HepG2 (cell line): ENCODE data around the gene ZDHHC18. TPM values are rescaled to one million over a fixed set of nuclear protein-coding genes. Genes with fewer than 3 reads are reported as not detected.

Source experiments
- HNF1A ChIP-seq, 2 experiments: sonication (generic) in 1 of 2; formaldehyde crosslinking in 1 of 2; IDR thresholded peaks; 2 replicates each; pipeline versions ENCODE4 v1.4.0 to v1.6.1; 2016 to 2020; ENCODE audit warnings: borderline replicate concordance in 1 of 2, low read depth in 1 of 2, mild to moderate bottlenecking in 1 of 2, missing genetic modification reagents in 1 of 2
- HOXA5 ChIP-seq: sonication (generic); formaldehyde crosslinking; IDR thresholded peaks from 2 replicates; pipeline ENCODE4 v1.4.0; 2020; ENCODE audit warnings: missing genetic modification reagents
- IRX3 ChIP-seq: sonication (generic); formaldehyde crosslinking; IDR thresholded peaks from 2 replicates; pipeline ENCODE4 v1.8.1; 2023; ENCODE audit warnings: mild to moderate bottlenecking, low read depth, missing genetic modification reagents, borderline replicate concordance
- MLX ChIP-seq: IDR thresholded peaks from 2 replicates; pipeline ENCODE4 v1.6.1; 2016
- RERE ChIP-seq: IDR thresholded peaks from 2 replicates; pipeline ENCODE4 v1.6.1; 2016; ENCODE audit warnings: low read depth, missing genetic modification reagents, missing compliant biosample characterization
- YEATS2 ChIP-seq: sonication (generic); formaldehyde crosslinking; IDR thresholded peaks from 2 replicates; pipeline ENCODE4 v1.4.0; 2020; ENCODE audit warnings: missing genetic modification reagents, borderline replicate concordance
- ZNF496 ChIP-seq: sonication (generic); formaldehyde crosslinking; IDR thresholded peaks from 2 replicates; pipeline ENCODE4 v1.8.1; 2023; ENCODE audit warnings: mild to moderate bottlenecking, moderate library complexity, missing genetic modification reagents; ENCODE audit not compliant: insufficient replicate concordance
- ZNF629 ChIP-seq: sonication (generic); formaldehyde crosslinking; conservative IDR thresholded peaks from 2 replicates; pipeline ENCODE4 v1.5.0; 2020; ENCODE audit warnings: missing genetic modification reagents
- ZNF674 ChIP-seq: sonication (generic); formaldehyde crosslinking; IDR thresholded peaks from 2 replicates; pipeline ENCODE4 v1.5.0; 2020; ENCODE audit warnings: low read depth, mild to moderate bottlenecking, missing genetic modification reagents
- ZZZ3 ChIP-seq: sonication (generic); formaldehyde crosslinking; IDR thresholded peaks from 2 replicates; pipeline ENCODE4 v1.4.0; 2020; ENCODE audit warnings: missing genetic modification reagents, mild to moderate bottlenecking, borderline replicate concordance
- polyA plus RNA-seq, 8 experiments: library from polyadenylated mRNA; depleted of rRNA in 3 of 8; stranded (reverse) in 7 of 8; unstranded in 1 of 8; fragments of >200 nt; fragmentation: Illumina TruSeq in 4 of 8; extraction: Trizol in 4 of 8; gene quantifications; 2 replicates each; pipeline versions ENCODE4 v1.2.1 to v1.2.3, GENCODE V29; 2011 to 2016; ENCODE audit warnings: low read depth in 4 of 8, missing spikeins in 1 of 8, mixed read lengths in 1 of 8; ENCODE audit not compliant: insufficient read depth in 1 of 8
- total RNA-seq, 5 experiments: library from RNA; depleted of rRNA; stranded (reverse); fragments of >200 nt; fragmentation: Illumina TruSeq; extraction: Trizol; gene quantifications; 2 replicates each; pipeline ENCODE4 v1.2.3, GENCODE V29; 2016; ENCODE audit warnings: low read depth in 1 of 5
- TF ChIP-seq, protein P1 (sequence below): sonication (generic); formaldehyde crosslinking; IDR thresholded peaks from 2 replicates; pipeline ENCODE4 v1.5.0; 2020; ENCODE audit warnings: missing genetic modification reagents, mild to moderate bottlenecking, borderline replicate concordance
- TF ChIP-seq, protein P2 (sequence below): sonication (generic); formaldehyde crosslinking; IDR thresholded peaks from 2 replicates; pipeline ENCODE4 v1.4.0; 2020; ENCODE audit warnings: missing genetic modification reagents, borderline replicate concordance

Gene ZDHHC18
- total and polyA plus RNA-seq, 2 of the 13 experiments (the other 11 are each of a cell fraction or from before 2014, with no cell fraction given): 13.2 to 35.3 TPM

- TF ChIP-seq HNF1A (IDR thresholded peaks at IDR 0.05; ENCODE audit: low read depth) (no peak), HNF1A (CRISPR knock-in tag; IDR thresholded peaks at IDR 0.05; ENCODE audit: borderline replicate concordance) (peak; percentile 66; the same call in 1 of the 2 replicates), ZNF629 (CRISPR knock-in tag) (peak; percentile 96), ZNF674 (peak; percentile 93; the same call in 1 of the 2 replicates), ZNF496 (CRISPR knock-in tag) (no peak), HOXA5 (CRISPR knock-in tag) (peak; percentile 85), YEATS2 (CRISPR knock-in tag) (peak; percentile 84), IRX3 (CRISPR knock-in tag) (0 out of 2 replicates have a peak, but pooled peaks have one; percentile 57), MLX (CRISPR knock-in tag) (no peak), ZZZ3 (CRISPR knock-in tag) (peak; percentile 87; the same call in 1 of the 2 replicates), RERE (CRISPR knock-in tag) (no peak)
- TF ChIP-seq, protein P1, sequence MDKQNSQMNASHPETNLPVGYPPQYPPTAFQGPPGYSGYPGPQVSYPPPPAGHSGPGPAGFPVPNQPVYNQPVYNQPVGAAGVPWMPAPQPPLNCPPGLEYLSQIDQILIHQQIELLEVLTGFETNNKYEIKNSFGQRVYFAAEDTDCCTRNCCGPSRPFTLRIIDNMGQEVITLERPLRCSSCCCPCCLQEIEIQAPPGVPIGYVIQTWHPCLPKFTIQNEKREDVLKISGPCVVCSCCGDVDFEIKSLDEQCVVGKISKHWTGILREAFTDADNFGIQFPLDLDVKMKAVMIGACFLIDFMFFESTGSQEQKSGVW (CRISPR knock-in tag): no peak
- TF ChIP-seq, protein P2, sequence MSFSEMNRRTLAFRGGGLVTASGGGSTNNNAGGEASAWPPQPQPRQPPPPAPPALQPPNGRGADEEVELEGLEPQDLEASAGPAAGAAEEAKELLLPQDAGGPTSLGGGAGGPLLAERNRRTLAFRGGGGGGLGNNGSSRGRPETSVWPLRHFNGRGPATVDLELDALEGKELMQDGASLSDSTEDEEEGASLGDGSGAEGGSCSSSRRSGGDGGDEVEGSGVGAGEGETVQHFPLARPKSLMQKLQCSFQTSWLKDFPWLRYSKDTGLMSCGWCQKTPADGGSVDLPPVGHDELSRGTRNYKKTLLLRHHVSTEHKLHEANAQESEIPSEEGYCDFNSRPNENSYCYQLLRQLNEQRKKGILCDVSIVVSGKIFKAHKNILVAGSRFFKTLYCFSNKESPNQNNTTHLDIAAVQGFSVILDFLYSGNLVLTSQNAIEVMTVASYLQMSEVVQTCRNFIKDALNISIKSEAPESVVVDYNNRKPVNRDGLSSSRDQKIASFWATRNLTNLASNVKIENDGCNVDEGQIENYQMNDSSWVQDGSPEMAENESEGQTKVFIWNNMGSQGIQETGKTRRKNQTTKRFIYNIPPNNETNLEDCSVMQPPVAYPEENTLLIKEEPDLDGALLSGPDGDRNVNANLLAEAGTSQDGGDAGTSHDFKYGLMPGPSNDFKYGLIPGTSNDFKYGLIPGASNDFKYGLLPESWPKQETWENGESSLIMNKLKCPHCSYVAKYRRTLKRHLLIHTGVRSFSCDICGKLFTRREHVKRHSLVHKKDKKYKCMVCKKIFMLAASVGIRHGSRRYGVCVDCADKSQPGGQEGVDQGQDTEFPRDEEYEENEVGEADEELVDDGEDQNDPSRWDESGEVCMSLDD: no peak; the same call in 1 of the 2 replicates
Observed at GRCh38 chr1:26889551-26890466, 63.3 kb downstream of the ZDHHC18 start, which contains the start of gene GPN2 (continued).
